Muscle of leg (tissue), 11 donors: ENCODE data around the gene SGTA. TPM values are rescaled to one million over a fixed set of nuclear protein-coding genes. Genes with fewer than 3 reads are reported as not detected.
"Not testable (repeated sequence)": the region's sequence is repeated elsewhere in the genome, so short reads cannot be mapped to it uniquely, and the experiment has no call there.

Experiments
- DNase-seq: peaks from one replicate; pipeline ENCODE4 v3.0.0; 2013
- H3K27ac ChIP-seq: one replicate; pipeline ENCODE4 v1.5.1; 2013; ENCODE audit warnings: mild to moderate bottlenecking, low read length, control low read depth
- H3K27me3 ChIP-seq: one replicate; pipeline ENCODE4 v1.6.1; 2013; ENCODE audit warnings: low read length; ENCODE audit not compliant: control insufficient read depth, insufficient read depth
- H3K36me3 ChIP-seq: one replicate; pipeline ENCODE4 v1.6.1; 2013; ENCODE audit warnings: low read length; ENCODE audit not compliant: control insufficient read depth, insufficient read depth
- H3K4me1 ChIP-seq: one replicate; pipeline ENCODE4 v1.6.1; 2013; ENCODE audit warnings: low read length; ENCODE audit not compliant: control insufficient read depth, insufficient read depth
- H3K4me3 ChIP-seq: one replicate; pipeline ENCODE4 v1.5.1; 2013; ENCODE audit warnings: low read length, control low read depth
- H3K9me3 ChIP-seq: replicated peaks from 2 replicates; pipeline ENCODE4 v1.6.1; 2013; ENCODE audit warnings: low read depth, low read length; ENCODE audit not compliant: control insufficient read depth
- WGBS: methylation state at CpG from one replicate; pipeline ENCODE4 v1.1.5; 2013; ENCODE audit warnings: missing lambda C conversion rate; ENCODE audit not compliant: insufficient coverage; 5-methylcytosine and 5-hydroxymethylcytosine counted together
- polyA plus RNA-seq, 8 donors: library from polyadenylated mRNA; unstranded; fragments of 120-200 nt; gene quantifications; one replicate each; pipeline versions ENCODE4 v1.2.1 to v1.2.3, GENCODE V29; 2013; ENCODE audit warnings: inconsistent platforms in 1 of 8, low replicate concordance in 1 of 8; ENCODE audit not compliant: insufficient read length in 8 of 8, insufficient read depth in 1 of 8
- total RNA-seq: library from RNA; stranded (reverse); fragments of 120-200 nt; gene quantifications from one replicate; pipeline ENCODE4 v1.2.4, GENCODE V29; 2013

The SGTA gene
- total and polyA plus RNA-seq, 9 donors: 39.9 to 95.8 (median 80.1) TPM

DNA sequence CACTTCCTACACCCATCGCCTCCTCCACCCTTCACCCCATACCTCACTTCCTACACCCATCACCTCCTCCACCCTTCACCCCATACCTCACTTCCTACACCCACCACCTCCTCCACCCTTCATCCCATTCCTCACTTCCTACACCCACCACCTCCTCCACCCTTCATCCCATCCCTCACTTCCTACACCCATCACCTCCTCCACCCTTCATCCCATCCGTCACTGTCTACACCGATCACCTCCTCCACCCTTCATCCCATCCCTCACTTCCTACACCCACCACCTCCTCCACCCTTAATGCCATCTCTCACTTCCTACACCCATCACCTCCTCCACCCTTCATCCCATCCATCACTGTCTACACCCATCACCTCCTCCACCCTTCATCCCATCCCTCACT lies 69.9 kb downstream of the SGTA start:
- not testable (repeated sequence) for H3K27me3 ChIP-seq, H3K9me3 ChIP-seq, DNase-seq, H3K36me3 ChIP-seq, H3K4me3 ChIP-seq, H3K27ac ChIP-seq, H3K4me1 ChIP-seq
- WGBS: 86% methylated on average over 3 of the region's 3 CpGs

DNA sequence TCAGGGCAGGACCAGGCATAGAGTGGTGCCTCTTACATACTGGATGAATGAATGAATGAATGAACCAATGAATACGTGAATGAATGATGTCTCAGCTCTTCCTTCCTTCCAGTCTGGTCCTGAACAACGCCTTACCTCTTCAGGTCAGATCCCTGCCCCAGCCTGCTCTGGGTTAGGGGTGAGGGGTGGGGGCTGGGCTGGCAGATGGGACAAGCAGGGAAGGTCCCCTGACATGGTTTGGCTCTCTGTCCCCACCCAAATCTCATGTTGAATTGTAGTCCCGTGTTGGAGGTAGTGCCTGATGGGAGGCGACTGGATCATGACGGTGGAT lies 71.2 kb downstream of the SGTA start:
- Histone ChIP-seq H3K36me3 (no peaks in the 10 kb centered on the region), H3K27ac (no peak overlapping the region), H3K4me3 (no peak overlapping the region), H3K27me3 (peaks cover 2% of the 10 kb centered on the region), H3K9me3 (peaks cover 8% of the 10 kb centered on the region), H3K4me1 (no peaks in the 10 kb centered on the region)
- no peak for DNase-seq
- 40% methylated on average over 2 of the region's 5 CpGs for WGBS

DNA sequence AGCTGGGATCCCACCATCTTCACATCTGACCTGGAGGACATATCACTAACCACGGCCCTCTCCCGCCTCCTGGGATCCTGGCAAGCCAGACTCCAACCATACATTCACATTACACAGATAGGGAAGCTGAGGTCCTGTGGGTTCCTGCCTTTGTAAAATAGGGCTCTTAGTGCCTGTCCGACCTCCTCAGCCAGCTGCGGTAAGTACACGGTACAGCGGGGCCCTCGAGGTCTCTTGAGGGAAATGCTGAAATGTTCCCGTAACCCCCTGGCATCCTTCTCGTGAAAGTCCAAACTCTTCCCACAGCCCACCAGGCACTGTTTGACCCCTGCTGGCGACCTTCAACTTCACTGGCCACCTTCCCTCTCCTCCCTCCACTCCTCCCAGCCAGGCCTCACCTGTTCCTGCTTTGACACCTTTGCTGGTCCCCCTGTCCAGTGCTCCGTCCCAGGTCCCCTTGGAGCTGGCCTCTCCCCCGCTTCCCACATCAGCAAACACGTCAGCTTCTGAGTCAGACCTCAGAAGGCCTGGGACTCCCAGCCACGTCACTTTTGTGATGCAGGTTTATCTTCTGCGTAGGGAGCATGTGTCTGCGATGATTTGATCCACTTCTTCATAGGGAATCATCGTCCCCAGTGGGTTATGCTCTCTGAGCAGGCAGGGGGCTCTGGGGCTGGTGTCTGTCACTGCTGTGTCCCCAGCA lies 71.8 kb downstream of the SGTA start:
- Histone ChIP-seq H3K4me3 (no peak overlapping the region), H3K27ac (no peak overlapping the region), H3K4me1 (no peaks in the 10 kb centered on the region), H3K9me3 (peaks cover 8% of the 10 kb centered on the region), H3K27me3 (peaks cover 2% of the 10 kb centered on the region), H3K36me3 (no peaks in the 10 kb centered on the region)
- WGBS: 46% methylated on average over 15 of the region's 17 CpGs
- no peak for DNase-seq

DNA sequence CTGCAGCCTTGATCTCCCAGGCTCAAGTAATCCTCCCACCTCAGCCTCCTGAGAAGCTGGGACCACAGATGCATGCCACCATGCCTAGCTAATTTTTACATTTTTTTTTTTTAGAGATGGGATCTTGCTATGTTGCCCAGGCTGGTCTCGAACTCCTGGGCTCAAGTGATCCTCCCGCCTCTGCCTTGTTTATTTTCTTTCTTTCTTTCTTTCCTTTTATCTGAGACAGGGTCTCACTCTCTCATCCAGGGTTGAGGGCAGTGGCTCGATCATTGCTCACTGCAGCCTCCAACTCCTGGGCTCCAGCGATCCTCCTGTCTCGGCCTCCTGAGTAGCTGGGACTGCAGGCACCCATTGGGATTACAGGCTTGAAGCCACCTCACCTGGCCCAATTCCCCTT lies 76.8 kb downstream of the SGTA start:
- no peak for DNase-seq
- Histone ChIP-seq H3K27ac (no peak overlapping the region), H3K4me3 (no peak overlapping the region), H3K36me3 (no peaks in the 10 kb centered on the region), H3K27me3 (peaks cover 25% of the 10 kb centered on the region), H3K4me1 (peaks cover 5% of the 10 kb centered on the region), H3K9me3 (no peaks in the 10 kb centered on the region)
- WGBS: 94% methylated on average over 2 of the region's 5 CpGs

Other genes with a start within 250 kb of the SGTA start
- gene GNG7, start 80.6 kb downstream of the SGTA start, total RNA-seq: 0.58 TPM
- 1 to 10 TPM; 2.2 to 3.1 (median 2.7) TPM for gene GNG7, start 80.6 kb downstream of the SGTA start, polyA plus RNA-seq
- gene DIRAS1, start 61.9 kb downstream of the SGTA start, total RNA-seq: 0.84 TPM
- 1 to 10 TPM; 1.9 to 4.9 (median 2.7) TPM for gene DIRAS1, start 61.9 kb downstream of the SGTA start, polyA plus RNA-seq
- gene SLC39A3, start 43.3 kb downstream of the SGTA start, total RNA-seq: 12.1 TPM
- gene SLC39A3, start 43.3 kb downstream of the SGTA start, polyA plus RNA-seq: 10 to 100 TPM; 12.2 to 18.4 (median 15.8) TPM
- gene THOP1, start 2.2 kb upstream of the SGTA start, total RNA-seq: 46.3 TPM
- 10 to 100 TPM; 42.2 to 56.5 (median 54.5) TPM for gene THOP1, start 2.2 kb upstream of the SGTA start, polyA plus RNA-seq
- gene ZNF554, start 36.6 kb upstream of the SGTA start, total RNA-seq: 7.3 TPM
- 1 to 10 TPM; 4.5 to 5.9 (median 5.3) TPM for gene ZNF554, start 36.6 kb upstream of the SGTA start, polyA plus RNA-seq
- gene ZNF555, start 58.2 kb upstream of the SGTA start, total RNA-seq: 16.6 TPM
- gene ZNF555, start 58.2 kb upstream of the SGTA start, polyA plus RNA-seq: 10 to 100 TPM in 7 of 8 donors, 1 to 10 TPM in 1; 7.4 to 14.9 (median 11.6) TPM
- gene ZNF556, start 84.1 kb upstream of the SGTA start, total RNA-seq: 34.8 TPM
- gene ZNF556, start 84.1 kb upstream of the SGTA start, polyA plus RNA-seq: 10 to 100 TPM; 20.7 to 38.3 (median 31.3) TPM
- 3.5 TPM for gene ZNF57, start 117.7 kb upstream of the SGTA start, total RNA-seq
- gene ZNF57, start 117.7 kb upstream of the SGTA start, polyA plus RNA-seq: 1 to 10 TPM; 2.2 to 4.1 (median 3.4) TPM
- 10.0 TPM for gene ZNF77, start 161.7 kb upstream of the SGTA start, total RNA-seq
- 1 to 10 TPM; 4.1 to 9.5 (median 4.8) TPM for gene ZNF77, start 161.7 kb upstream of the SGTA start, polyA plus RNA-seq
- gene TLE6, start 194.3 kb upstream of the SGTA start, total RNA-seq: 0.53 TPM
- gene TLE6, start 194.3 kb upstream of the SGTA start, polyA plus RNA-seq: 1 to 10 TPM in 3 of 8 donors, under 1 TPM in 5; 0.51 to 1.5 (median 0.91) TPM
- 14.2 TPM for gene TLE2, start 246.0 kb upstream of the SGTA start, total RNA-seq
- gene TLE2, start 246.0 kb upstream of the SGTA start, polyA plus RNA-seq: 10 to 100 TPM; 26.9 to 48.1 (median 33.7) TPM